HG02884 (cell line): ENCODE measurements around the gene ZBTB17.
"Not testable (repeated sequence)": the region's sequence is repeated elsewhere in the genome, so short reads cannot be mapped to it uniquely, and the experiment has no call there.

Source experiments
- ATAC-seq: cut with Tn5 transposase; IDR thresholded peaks from one replicate; pipeline ENCODE4 v1.9.1; 2021; ENCODE audit warnings: mild to moderate bottlenecking, moderate library complexity; ENCODE audit not compliant: unreplicated experiment

ZBTB17 gene

GRCh38 chr1:15908597-15908996 is 67.3 kb downstream of the ZBTB17 start:
- ATAC-seq = no peak

GRCh38 chr1:15902882-15903281 is 73.0 kb downstream of the ZBTB17 start:
- no peak for ATAC-seq

DNA sequence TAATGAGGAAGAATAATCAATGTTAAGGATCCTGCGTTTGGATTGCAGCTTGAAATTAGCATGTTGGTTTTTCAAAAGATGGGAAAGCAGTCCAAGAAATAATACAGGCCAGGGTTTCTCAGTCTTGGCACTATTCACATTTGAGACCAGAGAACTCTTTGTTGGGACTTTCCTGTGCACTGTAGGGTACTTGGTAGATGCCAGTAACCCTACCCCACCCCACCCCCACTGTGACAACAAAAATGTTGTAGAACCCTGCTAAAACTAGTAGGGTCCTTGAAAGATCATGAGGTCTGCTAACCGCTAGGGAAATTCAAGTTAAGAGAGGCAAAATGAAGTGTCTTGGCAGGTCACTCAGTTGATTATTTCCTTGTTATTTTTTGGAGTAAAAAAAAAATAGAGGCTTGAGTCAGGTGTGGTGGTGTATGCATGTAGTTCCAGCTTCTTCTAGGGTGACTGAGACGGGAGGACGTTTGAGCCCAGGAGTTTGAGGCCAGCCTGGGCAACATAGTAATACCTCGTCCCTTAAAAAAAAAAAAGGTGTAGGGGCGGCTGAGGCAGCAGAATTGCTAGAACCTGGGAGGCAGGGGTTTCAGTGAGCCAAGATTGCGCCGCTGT is 75.1 kb downstream of the ZBTB17 start:
- no peak for ATAC-seq

DNA sequence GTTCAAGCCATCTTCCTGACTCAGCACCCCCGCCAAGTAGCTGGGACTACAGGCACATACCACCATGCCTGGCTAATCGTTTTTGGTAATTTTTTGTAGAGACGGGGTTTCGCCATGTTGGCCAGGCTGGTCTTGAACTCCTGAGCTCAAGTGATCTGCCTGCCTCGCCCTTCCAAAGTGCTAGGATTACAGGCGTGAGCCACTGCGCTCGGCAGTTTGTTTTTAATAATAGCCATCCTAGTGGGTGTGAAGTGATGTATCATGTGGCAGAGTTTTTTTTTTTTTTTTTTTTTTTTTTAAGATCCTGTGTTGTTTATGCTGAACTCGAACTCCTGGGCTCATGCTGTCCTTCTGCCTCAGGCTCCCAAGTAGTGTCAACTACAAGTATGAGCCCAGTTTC is 76.6 kb downstream of the ZBTB17 start:
- no peak for ATAC-seq

DNA sequence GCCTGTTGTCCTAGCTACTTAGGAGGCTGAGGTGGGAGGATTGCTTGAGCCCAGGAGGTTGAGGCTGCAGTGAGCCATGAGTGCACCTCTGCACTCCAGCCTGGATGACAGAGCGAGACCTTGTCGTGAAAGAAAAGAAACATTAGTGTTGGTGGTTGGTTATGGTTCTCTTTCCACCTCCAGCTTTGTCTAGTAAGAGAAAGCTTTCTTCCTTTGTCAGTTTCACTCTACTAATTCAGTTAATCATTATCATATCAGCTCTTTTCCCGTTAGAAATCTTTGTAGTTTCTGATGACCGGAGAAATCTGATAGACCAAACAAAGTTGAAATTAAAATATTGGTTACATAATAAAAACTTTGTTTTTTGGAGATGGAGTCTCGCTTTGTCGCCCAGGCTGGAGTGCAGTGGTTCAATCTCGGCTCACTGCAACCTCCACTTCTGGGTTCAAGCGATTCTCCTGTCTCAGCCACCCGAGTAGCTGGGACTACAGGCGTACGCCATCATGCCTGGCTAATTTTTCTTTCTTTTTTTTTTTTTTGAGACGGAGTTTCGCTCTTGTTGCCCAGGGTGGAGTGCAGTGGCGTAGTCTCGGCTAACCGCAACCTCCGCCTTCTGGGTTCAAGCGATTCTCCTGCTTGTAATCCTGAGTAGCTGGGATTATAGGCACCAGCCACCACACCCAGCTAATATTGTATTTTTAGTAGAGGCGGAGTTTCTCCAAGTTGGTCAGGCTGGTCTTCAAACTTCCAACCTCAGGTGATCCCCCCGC is 78.9 kb downstream of the ZBTB17 start:
- ATAC-seq = not testable (repeated sequence)

- no peak for ATAC-seq
These were observed 80.7 kb downstream of the ZBTB17 start for GRCh38 chr1:15895233-15895632.

GRCh38 chr1:15892857-15893599 is 82.9 kb downstream of the ZBTB17 start:
- ATAC-seq = not testable (repeated sequence)
